Ammon's horn (tissue), 1 donor: ENCODE data around the gene ABLIM2.
A peak's percentile ranks its signal among the peaks of the same experiment; 100 is the strongest.

Source experiments
- DNase-seq: peaks from one replicate; pipeline ENCODE4 v3.0.0-alpha.2; 2016; ENCODE audit warnings: low spot score

The ABLIM2 gene

GRCh38 chr4:8084712-8085490 is 73.7 kb downstream of the ABLIM2 start:
- DNase-seq: no peak

- DNase-seq: no peak
Observed at GRCh38 chr4:8084031-8084660, 74.5 kb downstream of the ABLIM2 start.

- DNase-seq: no peak
Observed at GRCh38 chr4:8083086-8083825, 75.4 kb downstream of the ABLIM2 start.

- DNase-seq: no peak
Observed at GRCh38 chr4:8082517-8083055, 76.0 kb downstream of the ABLIM2 start.

GRCh38 chr4:8081621-8082516 is 76.7 kb downstream of the ABLIM2 start:
- DNase-seq: no peak

- no peak for DNase-seq
Observed at GRCh38 chr4:8081171-8081570, 77.4 kb downstream of the ABLIM2 start.

- no peak for DNase-seq
Observed at GRCh38 chr4:8080754-8081065, 77.9 kb downstream of the ABLIM2 start.

GRCh38 chr4:8079916-8080753 is 78.5 kb downstream of the ABLIM2 start:
- no peak for DNase-seq

- DNase-seq: peak; percentile 68
Observed at GRCh38 chr4:8079031-8079885, 79.4 kb downstream of the ABLIM2 start.

GRCh38 chr4:8078610-8079015 is 80.0 kb downstream of the ABLIM2 start:
- DNase-seq: no peak

GRCh38 chr4:8078109-8078494 is 80.5 kb downstream of the ABLIM2 start:
- no peak for DNase-seq

GRCh38 chr4:8077181-8078108 is 81.2 kb downstream of the ABLIM2 start:
- DNase-seq: no peak

- DNase-seq: no peak
Observed at GRCh38 chr4:8076023-8076422, 82.6 kb downstream of the ABLIM2 start.

- DNase-seq: no peak
Observed at GRCh38 chr4:8073206-8073863, 85.3 kb downstream of the ABLIM2 start.

- DNase-seq: no peak
Observed at GRCh38 chr4:8072235-8072968, 86.2 kb downstream of the ABLIM2 start.

- no peak for DNase-seq
Observed at GRCh38 chr4:8071766-8072165, 86.8 kb downstream of the ABLIM2 start.
